K562 (cell line): ENCODE data around the gene UBE2L5. TPM values are rescaled to one million over a fixed set of nuclear protein-coding genes. Genes with fewer than 3 reads are reported as not detected.

Experiments
- ARHGAP35 ChIP-seq: fragments of 450-650 bp; IDR thresholded peaks from 2 replicates; pipeline ENCODE4 v1.6.1; 2018; ENCODE audit not compliant: partially characterized antibody
- ARID3B ChIP-seq: fragments of 250-450 bp; sonication (Bioruptor Pico); IDR thresholded peaks from 2 replicates; pipeline ENCODE4 v1.4.0; 2020; ENCODE audit warnings: borderline replicate concordance
- BMI1 ChIP-seq: fragments of 150-350 bp; IDR thresholded peaks from 2 replicates; pipeline ENCODE4 v1.6.1; 2014; ENCODE audit warnings: low read length
- CREBBP ChIP-seq: IDR thresholded peaks from one replicate; pipeline ENCODE4 v1.6.1; 2012; ENCODE audit warnings: low read depth, mild to moderate bottlenecking, control low read depth, inconsistent platforms, low read length
- CTBP1 ChIP-seq: fragments of 450-650 bp; IDR thresholded peaks from 2 replicates; pipeline ENCODE4 v1.6.1; 2016; ENCODE audit warnings: borderline replicate concordance
- CTCF ChIP-seq, 3 experiments: IDR thresholded peaks in 2 of 3; conservative IDR thresholded peaks in 1 of 3; 2 replicates each; pipeline ENCODE4 v1.5.1; 2011 to 2012; ENCODE audit warnings: low read length in 3 of 3, mild to moderate bottlenecking in 3 of 3, control low read depth in 2 of 3, improper control_type of control experiment in 1 of 3, inconsistent platforms in 1 of 3, low read depth in 1 of 3, mixed read lengths in 1 of 3, moderate library complexity in 1 of 3; ENCODE audit not compliant: insufficient read depth in 2 of 3
- IRF2 ChIP-seq: sonication (generic); formaldehyde crosslinking; IDR thresholded peaks from 2 replicates; pipeline ENCODE4 v1.8.1; 2022; ENCODE audit warnings: mild to moderate bottlenecking, missing genetic modification reagents
- MCM5 ChIP-seq: fragments of 450-650 bp; IDR thresholded peaks from 2 replicates; pipeline ENCODE4 v1.6.1; 2016; ENCODE audit warnings: low read depth
- NCOA4 ChIP-seq: fragments of 450-650 bp; IDR thresholded peaks from 2 replicates; pipeline ENCODE4 v1.6.1; 2018; ENCODE audit warnings: mild to moderate bottlenecking; ENCODE audit not compliant: partially characterized antibody
- PTRF ChIP-seq: fragments of 450-650 bp; IDR thresholded peaks from 2 replicates; pipeline ENCODE4 v1.6.1; 2016; ENCODE audit warnings: mild to moderate bottlenecking, missing genetic modification characterization, missing compliant biosample characterization
- RFX1 ChIP-seq: fragments of 450-650 bp; IDR thresholded peaks from 2 replicates; pipeline ENCODE4 v1.6.1; 2016; ENCODE audit warnings: mild to moderate bottlenecking, moderate library complexity
- RNF2 ChIP-seq: sonication (generic); IDR thresholded peaks from 2 replicates; pipeline ENCODE4 v1.6.1; 2016
- SAFB ChIP-seq: fragments of 200-400 bp; formaldehyde crosslinking; IDR thresholded peaks from 2 replicates; pipeline ENCODE4 v1.6.1; 2017; ENCODE audit warnings: low read depth, low read length, borderline replicate concordance
- TFAP4 ChIP-seq: sonication (generic); formaldehyde crosslinking; IDR thresholded peaks from 2 replicates; pipeline ENCODE4 v1.8.0; 2022; ENCODE audit warnings: missing genetic modification reagents, mild to moderate bottlenecking, moderate library complexity, borderline replicate concordance
- UBTF ChIP-seq, 2 experiments: IDR thresholded peaks; 2 replicates each; pipeline ENCODE4 v1.6.1; 2012; ENCODE audit warnings: improper control_type of control experiment in 2 of 2, low read depth in 2 of 2, low read length in 2 of 2, borderline replicate concordance in 1 of 2
- XRCC5 ChIP-seq: fragments of 200-400 bp; formaldehyde crosslinking; IDR thresholded peaks from 2 replicates; pipeline ENCODE4 v1.6.1; 2017; ENCODE audit warnings: low read depth, mild to moderate bottlenecking, low read length
- ZBTB43 ChIP-seq: sonication (generic); formaldehyde crosslinking; IDR thresholded peaks from 2 replicates; pipeline ENCODE4 v1.8.0; 2023; ENCODE audit warnings: mild to moderate bottlenecking, missing genetic modification reagents
- ZBTB7A ChIP-seq: IDR thresholded peaks from 2 replicates; pipeline ENCODE4 v1.6.1; 2011; ENCODE audit warnings: low read depth, mild to moderate bottlenecking, low read length, moderate library complexity, borderline replicate concordance; ENCODE audit not compliant: control insufficient read depth
- ZNF41 ChIP-seq: fragments of 250-450 bp; sonication (Bioruptor Pico); conservative IDR thresholded peaks from 2 replicates; pipeline ENCODE4 v1.4.0; 2020; ENCODE audit warnings: mild to moderate bottlenecking
- polyA plus RNA-seq, 8 experiments: library from polyadenylated mRNA; depleted of rRNA in 4 of 8; stranded (reverse) in 5 of 8; unstranded in 3 of 8; fragments of >200 nt; fragmentation: Nextera tagmentation in 2 of 8; fragmentation: Illumina TruSeq in 1 of 8; extraction: Ambion mirVana in 2 of 8; extraction: Trizol in 1 of 8; gene quantifications; 2 replicates each; pipeline versions ENCODE4 v1.2.1 to v1.2.3, GENCODE V29; 2011 to 2014; ENCODE audit warnings: inconsistent platforms in 1 of 8, missing spikeins in 1 of 8
- total RNA-seq, 7 experiments: library from RNA; depleted of rRNA in 6 of 7; stranded (reverse); fragments of >200 nt in 6 of 7; fragmentation: Illumina TruSeq in 2 of 7; extraction: Trizol in 2 of 7; gene quantifications; 2 replicates each; pipeline versions ENCODE4 v1.2.1 to v1.2.3, GENCODE V29; 2011 to 2021; ENCODE audit warnings: low replicate concordance in 1 of 7

Gene UBE2L5
- total and polyA plus RNA-seq, 9 of the 15 experiments (the other 6 are each of a cell fraction or from before 2014, with no cell fraction given): 0.22 to 1.5 (median 0.86) TPM; not detected in 6

- TF ChIP-seq ZBTB7A (no peak), TFAP4 (CRISPR knock-in tag) (peak; percentile 17; the same call in 1 of the 2 replicates), CREBBP (no peak), CTBP1 (peak; percentile 45; the same call in 1 of the 2 replicates), ZNF41 (no peak), XRCC5 (no peak), MCM5 (no peak), ZBTB43 (CRISPR knock-in tag) (no peak), BMI1 (no peak), IRF2 (no peak), RFX1 (peak; percentile 74), RNF2 (no peak), ARID3B (CRISPR knock-in tag) (no peak), NCOA4 (no peak), CTCF (IDR thresholded peaks at IDR 0.05 in 2 of 3, conservative IDR thresholded peaks at IDR 0.05 in 1 of 3; ENCODE audit: insufficient read depth in 2 of 3, low read depth in 1 of 3, low read length in 3 of 3) (no peak), SAFB (no peak), ARHGAP35 (no peak), UBTF (IDR thresholded peaks at IDR 0.05; ENCODE audit: borderline replicate concordance in 1 of 2, low read depth in 2 of 2, low read length in 2 of 2) (peak in 1 of 2 experiments; percentile 51; a peak in 1 of 4 replicates), PTRF (tag) (no peak)
Observed at GRCh38 chr13:30421093-30422053, 920 bp upstream of the UBE2L5 start (continued).
